ENCODE measurements around the gene POF1B. TPM values are rescaled to one million over a fixed set of nuclear protein-coding genes. Genes with fewer than 3 reads are reported as not detected.

Gene POF1B
- under 1 TPM; 0.05 to 0.17 TPM for total RNA-seq
- 0.18 TPM for polyA plus RNA-seq (2013, experiment 1 of 2)
- polyA plus RNA-seq (2013, experiment 2 of 2): 0.33 TPM
- 0 to 1.4 (median 0.44) reads per million in 172 experiments for total RNA-seq

- H3K4me1 Mint-ChIP-seq (ENCODE audit: low read depth): no peaks in the 10 kb centered on the region
- POLR2A ChIA-PET: no interaction called here
- ATAC-seq (ENCODE audit: poor library complexity): no peak
These were observed at the start of gene POF1B for GRCh38 chrX:85379174-85379907. Gene POF1B (minus strand): TSS chrX:85379665. CDS start chrX:85379454, 211 bp downstream.

DNA sequence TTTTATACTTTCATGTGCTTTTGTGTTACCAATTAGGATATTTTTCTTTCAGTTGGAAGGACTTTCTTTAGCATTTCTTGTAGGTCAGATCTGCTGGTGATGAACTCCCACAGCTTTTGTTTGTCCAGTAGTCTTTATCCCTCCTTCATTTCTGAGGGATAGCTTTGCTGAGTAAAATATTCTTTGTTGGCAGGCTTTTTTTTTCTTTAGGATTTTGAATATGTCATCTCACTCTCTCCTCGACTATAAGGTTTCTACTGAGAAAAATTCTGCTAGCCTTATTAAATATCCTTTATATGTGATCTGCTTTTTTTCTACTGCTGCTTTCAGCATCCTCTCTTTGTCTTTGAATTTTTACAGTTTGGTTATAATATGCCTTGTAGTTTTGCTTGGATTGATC is 49.6 kb upstream of the POF1B start:
- TF ChIP-seq, protein P1, sequence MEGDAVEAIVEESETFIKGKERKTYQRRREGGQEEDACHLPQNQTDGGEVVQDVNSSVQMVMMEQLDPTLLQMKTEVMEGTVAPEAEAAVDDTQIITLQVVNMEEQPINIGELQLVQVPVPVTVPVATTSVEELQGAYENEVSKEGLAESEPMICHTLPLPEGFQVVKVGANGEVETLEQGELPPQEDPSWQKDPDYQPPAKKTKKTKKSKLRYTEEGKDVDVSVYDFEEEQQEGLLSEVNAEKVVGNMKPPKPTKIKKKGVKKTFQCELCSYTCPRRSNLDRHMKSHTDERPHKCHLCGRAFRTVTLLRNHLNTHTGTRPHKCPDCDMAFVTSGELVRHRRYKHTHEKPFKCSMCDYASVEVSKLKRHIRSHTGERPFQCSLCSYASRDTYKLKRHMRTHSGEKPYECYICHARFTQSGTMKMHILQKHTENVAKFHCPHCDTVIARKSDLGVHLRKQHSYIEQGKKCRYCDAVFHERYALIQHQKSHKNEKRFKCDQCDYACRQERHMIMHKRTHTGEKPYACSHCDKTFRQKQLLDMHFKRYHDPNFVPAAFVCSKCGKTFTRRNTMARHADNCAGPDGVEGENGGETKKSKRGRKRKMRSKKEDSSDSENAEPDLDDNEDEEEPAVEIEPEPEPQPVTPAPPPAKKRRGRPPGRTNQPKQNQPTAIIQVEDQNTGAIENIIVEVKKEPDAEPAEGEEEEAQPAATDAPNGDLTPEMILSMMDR (IDR thresholded peaks at IDR 0.05): no peak
- Mint-ChIP-seq H3K9me3 (peaks cover 3% of the 10 kb centered on the region), H3K4me3 (no peak overlapping the region), H3K4me1 (ENCODE audit: low read depth) (no peaks in the 10 kb centered on the region), H3K36me3 (ENCODE audit: low read depth) (no peaks in the 10 kb centered on the region), H3K27me3 (no peaks in the 10 kb centered on the region), H3K27ac (no peak overlapping the region)
- Histone ChIP-seq H3K27me3 (ENCODE audit: control insufficient read depth in 1 of 2, insufficient read depth in 2 of 2, low read length in 2 of 2) (no peaks in the 10 kb centered on the region), H3K4me1 (ENCODE audit: insufficient read depth, low read length) (no peaks in the 10 kb centered on the region), H3K9me3 (ENCODE audit: control insufficient read depth in 1 of 2, insufficient read depth in 1 of 2, low read length in 2 of 2) (no peaks in the 10 kb centered on the region), H3K27ac (ENCODE audit: low read depth in 1 of 2, low read length in 2 of 2) (no peak overlapping the region), H3K4me3 (ENCODE audit: low read length) (no peak overlapping the region), H3K36me3 (ENCODE audit: insufficient read depth, low read length) (no peaks in the 10 kb centered on the region)
- POLR2A ChIA-PET: no interaction called here
- intact Hi-C loops (cut with DNase I, micrococcal nuclease): no loop called here
- CTCF ChIA-PET: no interaction called here
- ATAC-seq (ENCODE audit: poor library complexity) (no peak), DNase-seq (no peak)

More at GRCh38 chrX:85379174-85379907, at the start of gene POF1B:
- TF ChIP-seq, protein P1 (IDR thresholded peaks at IDR 0.05): no peak
- H3K27me3 Mint-ChIP-seq: no peaks in the 10 kb centered on the region
- CTCF ChIA-PET: no interaction called here
- no peak within 1 kb of the TSS for H3K4me3 Mint-ChIP-seq
- H3K27ac ChIP-seq (ENCODE audit: low read depth in 1 of 2, low read length in 2 of 2): no peak within 1 kb of the TSS
- intact Hi-C loops (cut with DNase I, micrococcal nuclease): no loop called here
- H3K27ac Mint-ChIP-seq: no peak within 1 kb of the TSS
- H3K36me3 ChIP-seq (ENCODE audit: insufficient read depth, low read length): no peaks in the 10 kb centered on the region
- H3K4me3 ChIP-seq (ENCODE audit: low read length): no peak within 1 kb of the TSS
- peaks cover 0 to 4% of the 10 kb centered on the region in 2 experiments for H3K9me3 ChIP-seq (ENCODE audit: control insufficient read depth in 1 of 2, insufficient read depth in 1 of 2, low read length in 2 of 2)
- no peaks in the 10 kb centered on the region for H3K36me3 Mint-ChIP-seq (ENCODE audit: low read depth)
- no peaks in the 10 kb centered on the region for H3K9me3 Mint-ChIP-seq
- H3K4me1 ChIP-seq (ENCODE audit: insufficient read depth, low read length): no peaks in the 10 kb centered on the region
- no peaks in the 10 kb centered on the region for H3K27me3 ChIP-seq (ENCODE audit: control insufficient read depth in 1 of 2, insufficient read depth in 2 of 2, low read length in 2 of 2)
- peak in 2 of 14 experiments; percentile 0 to 13 for DNase-seq

DNA sequence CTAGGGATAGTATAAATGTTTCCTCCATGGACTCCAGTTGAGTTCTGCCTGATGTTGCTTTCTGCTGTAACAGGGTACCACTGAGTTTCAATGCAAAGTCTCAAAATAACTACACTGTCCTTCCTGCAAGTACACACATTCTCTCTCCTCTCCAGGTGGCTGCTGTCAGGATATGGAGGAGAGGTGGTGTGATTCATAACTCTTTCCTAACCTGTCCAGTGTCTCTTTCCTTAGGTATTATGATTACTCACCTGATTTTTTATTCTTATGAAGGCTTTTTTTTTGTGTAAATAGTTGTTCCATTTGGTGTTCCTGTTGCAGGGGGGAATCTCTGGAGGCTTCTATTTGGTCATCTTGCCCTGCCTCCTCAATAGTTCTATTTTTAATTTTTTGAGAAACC is 39.8 kb upstream of the POF1B start:
- Mint-ChIP-seq H3K4me1 (ENCODE audit: low read depth) (no peaks in the 10 kb centered on the region), H3K27ac (no peak overlapping the region), H3K27me3 (no peaks in the 10 kb centered on the region), H3K36me3 (ENCODE audit: low read depth) (no peaks in the 10 kb centered on the region), H3K9me3 (peaks cover 2% of the 10 kb centered on the region), H3K4me3 (no peak overlapping the region)
- no peak overlapping the region for H3K27ac ChIP-seq (ENCODE audit: low read depth in 1 of 2, low read length in 2 of 2)
- TF ChIP-seq, protein P1 (IDR thresholded peaks at IDR 0.05): no peak
- no peak overlapping the region for H3K4me3 ChIP-seq (ENCODE audit: low read length)
- no peaks in the 10 kb centered on the region for H3K36me3 ChIP-seq (ENCODE audit: insufficient read depth, low read length)
- H3K4me1 ChIP-seq (ENCODE audit: insufficient read depth, low read length): no peaks in the 10 kb centered on the region
- H3K9me3 ChIP-seq (ENCODE audit: control insufficient read depth in 1 of 2, insufficient read depth in 1 of 2, low read length in 2 of 2): no peaks in the 10 kb centered on the region
- no peaks in the 10 kb centered on the region for H3K27me3 ChIP-seq (ENCODE audit: control insufficient read depth in 1 of 2, insufficient read depth in 2 of 2, low read length in 2 of 2)
- ChIA-PET CTCF (no interaction called here), POLR2A (no interaction called here)
- ATAC-seq (ENCODE audit: poor library complexity) (no peak), DNase-seq (no peak)
- intact Hi-C loops (cut with DNase I, micrococcal nuclease): no loop called here

Data from CD4-positive, alpha-beta T cell (primary cell).